ENCODE measurements around the gene MPZL2. TPM values are rescaled to one million over a fixed set of nuclear protein-coding genes. Genes with fewer than 3 reads are reported as not detected.

Gene MPZL2
- polyA plus RNA-seq, 3 donors, result 8.0 to 18.6 (median 14.2) TPM

DNA sequence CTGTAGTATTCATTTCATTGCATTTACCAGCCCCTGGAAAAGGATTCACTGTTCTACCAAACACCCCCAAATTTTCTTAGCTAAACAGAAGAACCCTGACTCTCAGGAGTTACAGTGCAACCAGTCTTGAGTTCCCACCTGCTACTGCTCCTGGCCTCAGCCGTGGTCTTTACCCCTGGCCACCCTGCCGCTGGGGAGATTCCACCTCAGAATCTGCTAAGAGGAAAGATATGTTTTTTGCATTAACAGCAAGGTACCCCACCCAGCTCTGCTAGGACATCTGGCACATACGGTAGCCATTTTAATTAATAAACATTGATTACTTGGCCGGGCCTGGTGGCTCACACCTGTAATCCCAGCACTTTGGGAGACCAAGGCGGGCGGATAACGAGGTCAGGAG lies 48.3 kb downstream of the MPZL2 start:
- Histone ChIP-seq H3K4me1 (ENCODE audit: control insufficient read depth in 1 of 2, insufficient read depth in 2 of 2, low read length in 2 of 2) (peaks cover 94 to 100% of the 10 kb centered on the region in 2 donors), H3K4me2 (replicated peaks; ENCODE audit: extremely low read depth, low read length, poor library complexity, severe bottlenecking) (peak overlapping the region; percentile 78), H3K4me3 (replicated peaks in 1 of 3; ENCODE audit: low read depth in 2 of 3, low read length in 3 of 3) (peak overlapping the region in 1 of 3 experiments; percentile 82), H3K27ac (ENCODE audit: low read depth in 1 of 2, low read length in 2 of 2) (peak overlapping the region; percentile 73 to 82), H2AFZ (ENCODE audit: insufficient read depth, low read depth, low read length, poor library complexity, severe bottlenecking) (no peak overlapping the region), H3K36me3 (replicated peaks in 1 of 2; ENCODE audit: control insufficient read depth in 1 of 2, insufficient read depth in 2 of 2, low read length in 2 of 2) (peaks cover 23 to 44% of the 10 kb centered on the region in 2 donors), H3K27me3 (ENCODE audit: control insufficient read depth in 2 of 2, insufficient read depth in 2 of 2, low read length in 2 of 2) (no peaks in the 10 kb centered on the region), H4K20me1 (ENCODE audit: insufficient read depth, low read length) (peaks cover 12% of the 10 kb centered on the region), H3K9me3 (replicated peaks in 1 of 2; ENCODE audit: control insufficient read depth in 1 of 2, insufficient read depth in 1 of 2, low read length in 2 of 2) (no peaks in the 10 kb centered on the region), H3K9ac (ENCODE audit: insufficient read depth, low read length, poor library complexity, severe bottlenecking) (no peak overlapping the region), H3K79me2 (ENCODE audit: insufficient read depth, low read length) (peaks cover 95% of the 10 kb centered on the region)
- H3K36me3 Mint-ChIP-seq, result peaks cover 63 to 81% of the 10 kb centered on the region in 2 donors
- H3K27me3 Mint-ChIP-seq (ENCODE audit: low read depth in 3 of 3), result peaks cover 0 to 3% (median 1%) of the 10 kb centered on the region in 3 donors
- TF ChIP-seq, protein P1, sequence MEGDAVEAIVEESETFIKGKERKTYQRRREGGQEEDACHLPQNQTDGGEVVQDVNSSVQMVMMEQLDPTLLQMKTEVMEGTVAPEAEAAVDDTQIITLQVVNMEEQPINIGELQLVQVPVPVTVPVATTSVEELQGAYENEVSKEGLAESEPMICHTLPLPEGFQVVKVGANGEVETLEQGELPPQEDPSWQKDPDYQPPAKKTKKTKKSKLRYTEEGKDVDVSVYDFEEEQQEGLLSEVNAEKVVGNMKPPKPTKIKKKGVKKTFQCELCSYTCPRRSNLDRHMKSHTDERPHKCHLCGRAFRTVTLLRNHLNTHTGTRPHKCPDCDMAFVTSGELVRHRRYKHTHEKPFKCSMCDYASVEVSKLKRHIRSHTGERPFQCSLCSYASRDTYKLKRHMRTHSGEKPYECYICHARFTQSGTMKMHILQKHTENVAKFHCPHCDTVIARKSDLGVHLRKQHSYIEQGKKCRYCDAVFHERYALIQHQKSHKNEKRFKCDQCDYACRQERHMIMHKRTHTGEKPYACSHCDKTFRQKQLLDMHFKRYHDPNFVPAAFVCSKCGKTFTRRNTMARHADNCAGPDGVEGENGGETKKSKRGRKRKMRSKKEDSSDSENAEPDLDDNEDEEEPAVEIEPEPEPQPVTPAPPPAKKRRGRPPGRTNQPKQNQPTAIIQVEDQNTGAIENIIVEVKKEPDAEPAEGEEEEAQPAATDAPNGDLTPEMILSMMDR (IDR thresholded peaks at IDR 0.05), result no peak
- H3K27ac Mint-ChIP-seq, result peak overlapping the region; percentile 88 to 95 (median 95)
- intact Hi-C loops (cut with micrococcal nuclease), result loop anchor here in 1 of 2 donors (2.0 to 10.0 kb wide), 2 partner anchors 13 to 71 kb away; no protein-coding TSS in a partner anchor
- H3K9me3 Mint-ChIP-seq, result peaks cover 0 to 2% (median 0%) of the 10 kb centered on the region in 7 donors
- no peak for DNase-seq
- H3K4me3 Mint-ChIP-seq, result peak overlapping the region; percentile 31 to 83
- 88% methylated on average over 3 of the region's 7 CpGs for WGBS (ENCODE audit: insufficient coverage)
- H3K4me1 Mint-ChIP-seq, result peaks cover 97% of the 10 kb centered on the region

DNA sequence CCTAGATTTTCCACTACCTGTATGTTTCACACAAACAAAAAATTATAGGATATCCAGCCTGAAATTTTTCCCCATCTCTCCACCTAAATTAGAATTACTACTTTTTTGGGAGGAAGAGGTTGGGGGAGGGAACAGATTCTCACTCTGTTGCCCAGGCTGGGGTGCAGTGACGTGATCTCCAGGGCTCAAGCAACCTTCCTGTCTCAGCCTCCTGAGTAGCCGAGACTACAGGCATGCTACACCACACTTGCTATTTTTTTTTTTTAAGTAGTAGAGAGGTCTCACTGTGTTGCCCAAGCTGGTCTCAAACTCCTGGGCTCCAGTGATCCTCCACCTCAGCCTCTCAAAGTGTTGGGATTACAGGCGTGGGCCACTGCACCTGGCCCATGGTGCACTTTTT lies 48.8 kb downstream of the MPZL2 start:
- intact Hi-C loops (cut with micrococcal nuclease), result loop anchor here in 1 of 2 donors (2.0 to 10.0 kb wide), 2 partner anchors 14 to 70 kb away; no protein-coding TSS in a partner anchor
- no peaks in the 10 kb centered on the region for H3K27me3 ChIP-seq (ENCODE audit: control insufficient read depth in 2 of 2, insufficient read depth in 2 of 2, low read length in 2 of 2)
- no CpG with 5 or more reads among the region's 3 CpGs for WGBS (ENCODE audit: insufficient coverage)
- peak in 1 of 3 donors; percentile 50 for DNase-seq
- peaks cover 92 to 100% of the 10 kb centered on the region in 2 donors for H3K4me1 ChIP-seq (ENCODE audit: control insufficient read depth in 1 of 2, insufficient read depth in 2 of 2, low read length in 2 of 2)
- peak overlapping the region; percentile 78 for H3K4me2 ChIP-seq (replicated peaks; ENCODE audit: extremely low read depth, low read length, poor library complexity, severe bottlenecking)
- TF ChIP-seq, protein P1 (IDR thresholded peaks at IDR 0.05), result no peak
- H3K79me2 ChIP-seq (ENCODE audit: insufficient read depth, low read length), result peaks cover 95% of the 10 kb centered on the region
- H3K27ac ChIP-seq (ENCODE audit: low read depth in 1 of 2, low read length in 2 of 2), result peak overlapping the region; percentile 73 to 82
- peaks cover 0 to 3% (median 1%) of the 10 kb centered on the region in 3 donors for H3K27me3 Mint-ChIP-seq (ENCODE audit: low read depth in 3 of 3)
- H3K9ac ChIP-seq (ENCODE audit: insufficient read depth, low read length, poor library complexity, severe bottlenecking), result no peak overlapping the region
- peaks cover 97% of the 10 kb centered on the region for H3K4me1 Mint-ChIP-seq
- peaks cover 28 to 44% of the 10 kb centered on the region in 2 donors for H3K36me3 ChIP-seq (replicated peaks in 1 of 2; ENCODE audit: control insufficient read depth in 1 of 2, insufficient read depth in 2 of 2, low read length in 2 of 2)
- H3K4me3 Mint-ChIP-seq, result peak overlapping the region in 1 of 2 donors; percentile 83
- peaks cover 66 to 81% of the 10 kb centered on the region in 2 donors for H3K36me3 Mint-ChIP-seq
- no peak overlapping the region for H2AFZ ChIP-seq (ENCODE audit: insufficient read depth, low read depth, low read length, poor library complexity, severe bottlenecking)
- H3K9me3 ChIP-seq (replicated peaks in 1 of 2; ENCODE audit: control insufficient read depth in 1 of 2, insufficient read depth in 1 of 2, low read length in 2 of 2), result no peaks in the 10 kb centered on the region
- H3K27ac Mint-ChIP-seq, result peak overlapping the region; percentile 88 to 95 (median 95)
- peak overlapping the region in 1 of 3 experiments; percentile 82 for H3K4me3 ChIP-seq (replicated peaks in 1 of 3; ENCODE audit: low read depth in 2 of 3, low read length in 3 of 3)
- peaks cover 7% of the 10 kb centered on the region for H4K20me1 ChIP-seq (ENCODE audit: insufficient read depth, low read length)
- peaks cover 0 to 2% (median 0%) of the 10 kb centered on the region in 7 donors for H3K9me3 Mint-ChIP-seq
